ENCODE data around the gene HDAC10.

HDAC10 gene

GRCh38 chr22:50201191-50202129 is 49.6 kb downstream of the HDAC10 start:
- no peak for TF ChIP-seq CTCF (IDR thresholded peaks at IDR 0.05; ENCODE audit: low read depth, low read length)
- peak overlapping the region; percentile 72 for H3K4me3 ChIP-seq (ENCODE audit: low read depth, low read length)

GRCh38 chr22:50200461-50201190 is 50.4 kb downstream of the HDAC10 start, which contains the start of gene SELENOO:
SELENOO (plus strand) TSS chr22:50201011; CDS start chr22:50201037, 26 bp downstream.
- peak within 1 kb of the TSS; percentile 72 for H3K4me3 ChIP-seq (ENCODE audit: low read depth, low read length)
- TF ChIP-seq CTCF (IDR thresholded peaks at IDR 0.05; ENCODE audit: low read depth, low read length): no peak

- no peak for TF ChIP-seq CTCF (IDR thresholded peaks at IDR 0.05; ENCODE audit: low read depth, low read length)
- peak overlapping the region; percentile 72 for H3K4me3 ChIP-seq (ENCODE audit: low read depth, low read length)
Measured at GRCh38 chr22:50199829-50200460, 51.1 kb downstream of the HDAC10 start.

GRCh38 chr22:50199251-50199721 is 51.8 kb downstream of the HDAC10 start:
- TF ChIP-seq CTCF (IDR thresholded peaks at IDR 0.05; ENCODE audit: low read depth, low read length): no peak
- no peak overlapping the region for H3K4me3 ChIP-seq (ENCODE audit: low read depth, low read length)

GRCh38 chr22:50198624-50199017 is 52.4 kb downstream of the HDAC10 start:
- H3K4me3 ChIP-seq (ENCODE audit: low read depth, low read length): no peak overlapping the region
- no peak for TF ChIP-seq CTCF (IDR thresholded peaks at IDR 0.05; ENCODE audit: low read depth, low read length)

GRCh38 chr22:50197856-50198623 is 53.0 kb downstream of the HDAC10 start:
- no peak for TF ChIP-seq CTCF (IDR thresholded peaks at IDR 0.05; ENCODE audit: low read depth, low read length)
- H3K4me3 ChIP-seq (ENCODE audit: low read depth, low read length): no peak overlapping the region

Measured in WI38 (cell line).